Kidney epithelial cell (primary cell): ENCODE results near the gene NUBP2. TPM values are rescaled to one million over a fixed set of nuclear protein-coding genes. Genes with fewer than 3 reads are reported as not detected.

Experiments used
- DNase-seq: peaks from one replicate; pipeline ENCODE4 v3.0.0-alpha.2; 2010; ENCODE audit warnings: low read depth
- H3K27me3 ChIP-seq: 2 replicates; pipeline ENCODE4 v1.6.0; 2011; ENCODE audit warnings: low read length; ENCODE audit not compliant: control insufficient read depth, insufficient read depth
- H3K36me3 ChIP-seq: 2 replicates; pipeline ENCODE4 v1.5.1; 2011; ENCODE audit warnings: low read length; ENCODE audit not compliant: control insufficient read depth, insufficient read depth
- H3K4me3 ChIP-seq: 2 replicates; pipeline ENCODE4 v1.5.1; 2011; ENCODE audit warnings: low read depth, mild to moderate bottlenecking, control low read depth, low read length
- CTCF ChIP-seq: IDR thresholded peaks from 2 replicates; pipeline ENCODE4 v1.5.1; 2011; ENCODE audit warnings: mild to moderate bottlenecking, moderate library complexity, low read length, control low read depth, inconsistent platforms; ENCODE audit not compliant: insufficient read depth, poor library complexity, severe bottlenecking
- total RNA-seq: library from RNA; depleted of rRNA; stranded (reverse); fragments of >200 nt; gene quantifications from 2 replicates; pipeline ENCODE4 v1.2.3, GENCODE V29; 2015

NUBP2 gene
- total RNA-seq, 1 donor from 2014 or later = 187 TPM

- H3K4me3 ChIP-seq = no peak overlapping the region
- no peak for TF ChIP-seq CTCF
Measured at GRCh38 chr16:1822801-1823200, 40.0 kb downstream of the NUBP2 start.

GRCh38 chr16:1823821-1824220 lies 41.1 kb downstream of the NUBP2 start:
- Histone ChIP-seq H3K27me3 (no peaks in the 10 kb centered on the region), H3K36me3 (no peaks in the 10 kb centered on the region), H3K4me3 (no peak overlapping the region)
- TF ChIP-seq CTCF = peak; percentile 60
- DNase-seq = no peak

More at GRCh38 chr16:1822801-1823200, 40.0 kb downstream of the NUBP2 start:
- Histone ChIP-seq H3K27me3 (no peaks in the 10 kb centered on the region), H3K36me3 (no peaks in the 10 kb centered on the region)
- DNase-seq = no peak

- Histone ChIP-seq H3K4me3 (peak overlapping the region; percentile 94), H3K27me3 (no peaks in the 10 kb centered on the region), H3K36me3 (no peaks in the 10 kb centered on the region)
- no peak for TF ChIP-seq CTCF
- DNase-seq = no peak
Measured at GRCh38 chr16:1825381-1825863, 42.7 kb downstream of the NUBP2 start.

GRCh38 chr16:1825864-1826690 lies 43.3 kb downstream of the NUBP2 start:
- Histone ChIP-seq H3K36me3 (no peaks in the 10 kb centered on the region), H3K4me3 (peak overlapping the region; percentile 94), H3K27me3 (no peaks in the 10 kb centered on the region)
- DNase-seq = no peak
- no peak for TF ChIP-seq CTCF

- peak; percentile 67 for DNase-seq
- Histone ChIP-seq H3K36me3 (no peaks in the 10 kb centered on the region), H3K27me3 (no peaks in the 10 kb centered on the region), H3K4me3 (peak within 1 kb of the TSS; percentile 94)
- no peak for TF ChIP-seq CTCF
Measured at GRCh38 chr16:1826691-1827573, 44.2 kb downstream of the NUBP2 start, which contains the start of the genes FAHD1 and HAGH. FAHD1 (plus strand) TSS chr16:1827206; CDS start chr16:1827239, 33 bp downstream. HAGH (minus strand) TSS chr16:1826825; CDS start chr16:1826787, 38 bp downstream.
